Adrenal gland (tissue), 5 donors: Measurements from ENCODE around the gene REEP5.
"Not testable (repeated sequence)": the region's sequence is repeated elsewhere in the genome, so short reads cannot be mapped to it uniquely, and the experiment has no call there.

Experiments used
- CTCF ChIP-seq, 6 experiments: fragments of 450-650 bp in 4 of 6; fragments of 200-600 bp in 2 of 6; sonication (generic) in 1 of 6; IDR thresholded peaks; 1 replicate in 5 of 6; 2 replicates in 1 of 6; pipeline versions ENCODE4 v1.5.1 to v1.8.0; 2016 to 2021; ENCODE audit warnings: antibody characterized with exemption in 6 of 6, mild to moderate bottlenecking in 2 of 6, moderate library complexity in 1 of 6
- POLR2A ChIP-seq, 2 donors: fragments of 450-650 bp; IDR thresholded peaks; one replicate each; pipeline ENCODE4 v1.6.1; 2017; ENCODE audit warnings: antibody characterized with exemption in 2 of 2, mild to moderate bottlenecking in 2 of 2, moderate library complexity in 1 of 2
- donor health status: DM: no; HTN: no; CAD: no.

DNA sequence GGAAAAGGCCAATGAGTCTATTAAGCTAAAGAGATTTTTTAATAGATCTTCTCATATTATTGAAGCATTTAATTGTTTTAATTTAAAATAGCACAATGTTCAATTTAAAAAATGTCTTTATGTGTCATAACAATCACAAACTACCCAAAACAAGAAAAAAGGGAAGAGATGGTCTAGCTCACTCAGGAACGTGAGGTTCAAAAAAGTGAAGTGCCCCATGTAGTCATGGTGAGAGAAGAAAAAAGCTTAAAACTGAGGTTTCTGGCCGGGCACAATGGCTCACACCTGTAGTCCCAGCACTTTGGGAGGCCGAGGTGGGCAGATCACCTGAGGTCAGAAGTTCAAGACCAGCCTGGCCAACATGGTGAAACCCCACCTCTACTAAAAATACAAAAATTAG, 17.0 kb downstream of the REEP5 start:
- not testable (repeated sequence) for TF ChIP-seq CTCF, POLR2A (IDR thresholded peaks at IDR 0.05)
